Fibroblast of mammary gland (primary cell): Measurements from ENCODE around the gene SNX17.
"Not testable (repeated sequence)": the region's sequence is repeated elsewhere in the genome, so short reads cannot be mapped to it uniquely, and the experiment has no call there.

Experiments
- DNase-seq: peaks from one replicate; pipeline ENCODE4 v3.0.0-alpha.2; 2010; ENCODE audit warnings: low read depth
- H3K4me3 ChIP-seq: 2 replicates; pipeline ENCODE4 v1.5.1; 2011; ENCODE audit warnings: low read depth, mild to moderate bottlenecking, low read length, moderate library complexity; ENCODE audit not compliant: control insufficient read depth
- CTCF ChIP-seq: conservative IDR thresholded peaks from 2 replicates; pipeline ENCODE4 v1.5.1; 2011; ENCODE audit warnings: low read depth, low read length, inconsistent platforms; ENCODE audit not compliant: control insufficient read depth, insufficient read depth

Gene SNX17

GRCh38 chr2:27335311-27335710 is 35.1 kb upstream of the SNX17 start:
- H3K4me3 ChIP-seq: no peak overlapping the region
- DNase-seq: no peak
- no peak for TF ChIP-seq CTCF

- H3K4me3 ChIP-seq: no peak overlapping the region
- no peak for TF ChIP-seq CTCF
- DNase-seq: no peak
Measured at GRCh38 chr2:27336173-27336572, 34.2 kb upstream of the SNX17 start.

DNA sequence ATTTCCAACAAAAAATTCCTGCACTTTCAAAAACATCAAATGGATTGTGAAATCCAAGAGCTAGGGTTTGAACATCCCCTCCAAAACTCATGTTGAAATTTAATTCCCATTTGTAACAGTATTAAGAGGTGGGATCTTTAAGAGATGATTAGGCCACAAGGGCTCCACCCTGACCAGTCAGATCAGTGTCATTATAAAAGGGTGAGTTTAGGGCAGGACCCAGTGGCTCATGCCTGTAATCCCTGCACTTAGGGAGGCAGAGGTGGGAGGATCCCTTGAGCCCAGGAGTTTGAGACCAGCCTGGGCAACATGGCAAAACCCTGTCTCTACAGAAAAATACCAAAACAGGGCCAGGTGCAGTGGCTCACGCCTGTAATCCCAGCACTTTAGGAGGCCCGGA is 22.8 kb upstream of the SNX17 start:
- DNase-seq: peak; percentile 58
- no peak for TF ChIP-seq CTCF

DNA sequence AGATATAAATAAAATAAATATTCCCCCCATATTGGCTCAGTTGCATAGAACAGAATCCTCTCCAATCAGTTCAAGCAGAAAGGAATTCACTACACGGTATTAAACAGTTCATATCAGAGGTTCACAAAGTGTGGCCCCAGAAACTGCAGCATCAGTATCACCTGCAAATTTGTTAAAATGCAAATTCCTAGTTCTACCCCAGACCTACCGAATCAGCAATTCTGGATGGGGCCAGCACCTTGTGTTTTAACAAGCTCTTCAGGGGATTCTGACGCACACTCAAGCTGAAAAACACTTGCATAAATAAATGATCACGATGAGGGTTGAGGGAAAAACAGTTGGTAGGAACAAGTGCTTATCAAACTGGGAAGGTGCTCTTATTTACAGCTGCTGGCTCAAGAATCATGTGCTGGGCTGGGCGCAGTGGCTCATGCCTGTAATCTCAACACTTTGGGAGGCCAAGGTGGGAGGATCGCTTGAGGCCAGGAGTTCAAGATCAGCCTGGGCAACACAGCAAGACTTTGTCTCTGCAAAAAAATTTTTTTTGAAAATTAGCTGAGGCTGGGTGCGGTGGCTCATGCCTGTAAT is 20.2 kb upstream of the SNX17 start:
- DNase-seq: no peak
- no peak for TF ChIP-seq CTCF
- no peak overlapping the region for H3K4me3 ChIP-seq

More for the DNA sequence above, 22.8 kb upstream of the SNX17 start:
- no peak overlapping the region for H3K4me3 ChIP-seq

DNA sequence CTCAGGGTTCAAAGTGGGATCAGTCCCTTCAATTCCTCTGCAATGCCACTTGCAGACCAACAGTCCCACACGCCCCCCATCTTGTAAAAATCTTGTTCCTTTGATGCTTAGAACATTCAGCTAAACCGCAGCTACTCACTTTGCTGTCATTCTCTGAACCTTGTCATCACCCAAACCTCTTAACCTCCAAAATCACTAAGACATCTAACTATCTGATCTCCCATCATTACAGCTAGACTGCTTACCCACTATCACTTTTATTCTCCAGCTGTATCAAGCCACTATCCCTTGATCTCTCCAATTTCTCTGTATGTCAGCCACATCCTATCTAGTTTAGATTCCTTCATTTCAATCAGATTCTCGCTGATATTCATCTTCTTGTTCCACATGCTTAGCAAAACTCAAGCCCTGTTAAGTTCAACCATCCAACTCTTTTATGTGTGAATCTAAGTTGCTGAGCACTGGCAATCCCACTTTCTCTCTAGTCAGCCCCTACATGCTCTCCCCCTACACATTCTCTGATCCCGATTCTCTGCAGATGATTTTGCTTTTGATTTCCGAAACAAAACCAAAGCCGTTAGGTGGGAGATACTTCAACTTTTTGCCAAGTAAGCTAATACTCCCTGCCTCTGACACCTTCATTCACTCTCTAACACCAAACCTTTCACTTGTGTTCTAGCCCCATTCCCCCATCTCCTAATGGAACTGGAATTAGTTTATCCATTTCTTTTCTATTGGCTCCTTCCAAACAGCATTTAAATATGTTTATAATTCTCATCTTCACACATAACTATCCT is 18.4 kb upstream of the SNX17 start:
- H3K4me3 ChIP-seq: no peak overlapping the region
- no peak for DNase-seq
- TF ChIP-seq CTCF: no peak

GRCh38 chr2:27353386-27353761 is 17.0 kb upstream of the SNX17 start:
- DNase-seq, H3K4me3 ChIP-seq: not testable (repeated sequence)

- DNase-seq: peak; percentile 78
- no peak for TF ChIP-seq CTCF
- H3K4me3 ChIP-seq: no peak overlapping the region
Measured at GRCh38 chr2:27353762-27354596, 16.4 kb upstream of the SNX17 start.
